K562 (cell line): ENCODE measurements around the gene ADAMTS2. TPM values are rescaled to one million over a fixed set of nuclear protein-coding genes. Genes with fewer than 3 reads are reported as not detected.

ENCODE experiments used
- CXXC5 ChIP-seq: fragments of 250-450 bp; sonication (Bioruptor Pico); IDR thresholded peaks from 2 replicates; pipeline ENCODE4 v1.8.0; 2022; ENCODE audit warnings: inconsistent platforms, mild to moderate bottlenecking, moderate library complexity
- FUS ChIP-seq: fragments of 200-400 bp; formaldehyde crosslinking; optimal IDR thresholded peaks from 2 replicates; pipeline ENCODE3; 2017; ENCODE audit warnings: low read depth, low read length
- MCM2 ChIP-seq: fragments of 450-650 bp; IDR thresholded peaks from 2 replicates; pipeline ENCODE4 v1.6.1; 2017; ENCODE audit warnings: low read depth, mild to moderate bottlenecking
- RBM34 ChIP-seq: fragments of 200-400 bp; formaldehyde crosslinking; IDR thresholded peaks from 2 replicates; pipeline ENCODE4 v1.6.1; 2018; ENCODE audit warnings: low read length, borderline replicate concordance; ENCODE audit not compliant: insufficient read depth
- ZBTB7A ChIP-seq: IDR thresholded peaks from 2 replicates; pipeline ENCODE4 v1.6.1; 2011; ENCODE audit warnings: low read depth, mild to moderate bottlenecking, low read length, moderate library complexity, borderline replicate concordance; ENCODE audit not compliant: control insufficient read depth
- ZNF212 ChIP-seq: fragments of 450-650 bp; formaldehyde crosslinking; IDR thresholded peaks from 2 replicates; pipeline ENCODE4 v1.4.0; 2020; ENCODE audit warnings: mild to moderate bottlenecking
- ZNF384 ChIP-seq: IDR thresholded peaks from 2 replicates; pipeline ENCODE4 v1.6.1; 2012; ENCODE audit warnings: low read depth, low read length, improper control_type of control experiment
- ZNF740 ChIP-seq, 3 experiments: fragments of 200-800 bp in 1 of 3; sonication (Bioruptor generic) in 1 of 3; sonication (generic) in 1 of 3; formaldehyde crosslinking in 1 of 3; IDR thresholded peaks; 2 replicates each; pipeline versions ENCODE4 v1.6.1 to v1.8.0; 2016 to 2022; ENCODE audit warnings: mild to moderate bottlenecking in 2 of 3, missing compliant biosample characterization in 2 of 3, missing genetic modification characterization in 2 of 3, missing genetic modification reagents in 1 of 3
- polyA plus RNA-seq, 8 experiments: library from polyadenylated mRNA; depleted of rRNA in 4 of 8; stranded (reverse) in 5 of 8; unstranded in 3 of 8; fragments of >200 nt; fragmentation: Nextera tagmentation in 2 of 8; fragmentation: Illumina TruSeq in 1 of 8; extraction: Ambion mirVana in 2 of 8; extraction: Trizol in 1 of 8; gene quantifications; 2 replicates each; pipeline versions ENCODE4 v1.2.1 to v1.2.3, GENCODE V29; 2011 to 2014; ENCODE audit warnings: inconsistent platforms in 1 of 8, missing spikeins in 1 of 8
- total RNA-seq, 7 experiments: library from RNA; depleted of rRNA in 6 of 7; stranded (reverse); fragments of >200 nt in 6 of 7; fragmentation: Illumina TruSeq in 2 of 7; extraction: Trizol in 2 of 7; gene quantifications; 2 replicates each; pipeline versions ENCODE4 v1.2.1 to v1.2.3, GENCODE V29; 2011 to 2021; ENCODE audit warnings: low replicate concordance in 1 of 7
- TF ChIP-seq, protein P1 (sequence below): sonication (generic); formaldehyde crosslinking; IDR thresholded peaks from 2 replicates; pipeline ENCODE4 v1.8.1; 2023; ENCODE audit warnings: mild to moderate bottlenecking, missing genetic modification reagents
- TF ChIP-seq, protein P2 (sequence below): fragments of 450-650 bp; IDR thresholded peaks from 2 replicates; pipeline ENCODE4 v1.6.1; 2016; ENCODE audit warnings: antibody characterized with exemption

ADAMTS2 gene
- total and polyA plus RNA-seq, 9 of the 15 experiments (the other 6 are each of a cell fraction or from before 2014, with no cell fraction given): not detected

DNA sequence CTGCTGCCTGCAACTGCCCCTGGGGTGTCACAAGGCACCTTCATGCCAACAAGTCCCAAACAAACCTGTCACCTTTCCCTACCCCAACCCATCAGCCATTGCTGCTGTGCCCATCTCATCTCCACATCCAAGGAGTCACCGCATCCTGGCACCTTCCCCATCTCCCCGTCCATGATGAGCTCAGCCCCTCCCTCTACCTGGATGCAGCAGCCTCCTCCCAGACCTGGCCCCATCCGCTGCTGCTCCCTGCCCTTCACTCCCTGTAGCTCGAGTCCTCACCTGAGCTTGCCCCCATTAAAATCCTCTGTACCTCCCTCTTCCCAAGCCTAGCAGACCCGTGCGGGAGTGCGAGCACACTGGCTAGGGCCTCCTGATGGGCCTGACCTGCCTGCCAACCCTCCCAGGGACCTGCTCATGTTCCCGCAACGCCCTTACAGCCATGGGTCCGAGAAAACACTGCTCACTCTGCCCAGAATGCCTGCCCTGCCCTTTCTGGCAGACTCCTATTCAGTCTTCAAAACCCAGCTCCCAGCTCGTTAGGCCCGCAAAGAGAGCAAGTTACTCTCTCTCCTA is 110.6 kb downstream of the ADAMTS2 start (continued):
- TF ChIP-seq, protein P1, sequence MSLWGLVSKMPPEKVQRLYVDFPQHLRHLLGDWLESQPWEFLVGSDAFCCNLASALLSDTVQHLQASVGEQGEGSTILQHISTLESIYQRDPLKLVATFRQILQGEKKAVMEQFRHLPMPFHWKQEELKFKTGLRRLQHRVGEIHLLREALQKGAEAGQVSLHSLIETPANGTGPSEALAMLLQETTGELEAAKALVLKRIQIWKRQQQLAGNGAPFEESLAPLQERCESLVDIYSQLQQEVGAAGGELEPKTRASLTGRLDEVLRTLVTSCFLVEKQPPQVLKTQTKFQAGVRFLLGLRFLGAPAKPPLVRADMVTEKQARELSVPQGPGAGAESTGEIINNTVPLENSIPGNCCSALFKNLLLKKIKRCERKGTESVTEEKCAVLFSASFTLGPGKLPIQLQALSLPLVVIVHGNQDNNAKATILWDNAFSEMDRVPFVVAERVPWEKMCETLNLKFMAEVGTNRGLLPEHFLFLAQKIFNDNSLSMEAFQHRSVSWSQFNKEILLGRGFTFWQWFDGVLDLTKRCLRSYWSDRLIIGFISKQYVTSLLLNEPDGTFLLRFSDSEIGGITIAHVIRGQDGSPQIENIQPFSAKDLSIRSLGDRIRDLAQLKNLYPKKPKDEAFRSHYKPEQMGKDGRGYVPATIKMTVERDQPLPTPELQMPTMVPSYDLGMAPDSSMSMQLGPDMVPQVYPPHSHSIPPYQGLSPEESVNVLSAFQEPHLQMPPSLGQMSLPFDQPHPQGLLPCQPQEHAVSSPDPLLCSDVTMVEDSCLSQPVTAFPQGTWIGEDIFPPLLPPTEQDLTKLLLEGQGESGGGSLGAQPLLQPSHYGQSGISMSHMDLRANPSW (CRISPR knock-in tag): no peak
- no peak for TF ChIP-seq ZNF384
- TF ChIP-seq MCM2: no peak
- TF ChIP-seq ZNF740 (CRISPR knock-in tag; IDR thresholded peaks at IDR 0.05): no peak
- TF ChIP-seq ZNF740 (tag; IDR thresholded peaks at IDR 0.05): no peak
- TF ChIP-seq FUS: no peak
- TF ChIP-seq, protein P2, sequence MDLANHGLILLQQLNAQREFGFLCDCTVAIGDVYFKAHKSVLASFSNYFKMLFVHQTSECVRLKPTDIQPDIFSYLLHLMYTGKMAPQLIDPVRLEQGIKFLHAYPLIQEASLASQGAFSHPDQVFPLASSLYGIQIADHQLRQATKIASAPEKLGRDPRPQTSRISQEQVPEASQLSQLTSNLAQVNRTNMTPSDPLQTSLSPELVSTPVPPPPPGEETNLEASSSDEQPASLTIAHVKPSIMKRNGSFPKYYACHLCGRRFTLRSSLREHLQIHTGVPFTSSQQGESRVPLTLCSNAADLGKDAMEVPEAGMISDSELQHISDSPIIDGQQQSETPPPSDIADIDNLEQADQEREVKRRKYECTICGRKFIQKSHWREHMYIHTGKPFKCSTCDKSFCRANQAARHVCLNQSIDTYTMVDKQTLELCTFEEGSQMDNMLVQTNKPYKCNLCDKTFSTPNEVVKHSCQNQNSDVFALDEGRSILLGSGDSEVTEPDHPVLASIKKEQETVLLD: no peak
- no peak for TF ChIP-seq CXXC5
- TF ChIP-seq RBM34: no peak
- TF ChIP-seq ZBTB7A: no peak
- no peak for TF ChIP-seq ZNF212 (CRISPR knock-in tag)
- TF ChIP-seq, all 486 proteins: peak for 0
